WI38 (cell line): ENCODE measurements around the gene ZNF460.
"Not testable (repeated sequence)": the region's sequence is repeated elsewhere in the genome, so short reads cannot be mapped to it uniquely, and the experiment has no call there.

ENCODE experiments used
- H3K4me3 ChIP-seq: 2 replicates; pipeline ENCODE4 v1.5.1; 2011; ENCODE audit warnings: low read depth, mild to moderate bottlenecking, control low read depth, low read length
- TF ChIP-seq, protein P1 (sequence below): IDR thresholded peaks from 2 replicates; pipeline ENCODE4 v1.5.1; 2012; ENCODE audit warnings: low read depth, mild to moderate bottlenecking, control low read depth, low read length

The ZNF460 gene

GRCh38 chr19:57267291-57267690 lies 13.0 kb upstream of the ZNF460 start:
- TF ChIP-seq, protein P1, sequence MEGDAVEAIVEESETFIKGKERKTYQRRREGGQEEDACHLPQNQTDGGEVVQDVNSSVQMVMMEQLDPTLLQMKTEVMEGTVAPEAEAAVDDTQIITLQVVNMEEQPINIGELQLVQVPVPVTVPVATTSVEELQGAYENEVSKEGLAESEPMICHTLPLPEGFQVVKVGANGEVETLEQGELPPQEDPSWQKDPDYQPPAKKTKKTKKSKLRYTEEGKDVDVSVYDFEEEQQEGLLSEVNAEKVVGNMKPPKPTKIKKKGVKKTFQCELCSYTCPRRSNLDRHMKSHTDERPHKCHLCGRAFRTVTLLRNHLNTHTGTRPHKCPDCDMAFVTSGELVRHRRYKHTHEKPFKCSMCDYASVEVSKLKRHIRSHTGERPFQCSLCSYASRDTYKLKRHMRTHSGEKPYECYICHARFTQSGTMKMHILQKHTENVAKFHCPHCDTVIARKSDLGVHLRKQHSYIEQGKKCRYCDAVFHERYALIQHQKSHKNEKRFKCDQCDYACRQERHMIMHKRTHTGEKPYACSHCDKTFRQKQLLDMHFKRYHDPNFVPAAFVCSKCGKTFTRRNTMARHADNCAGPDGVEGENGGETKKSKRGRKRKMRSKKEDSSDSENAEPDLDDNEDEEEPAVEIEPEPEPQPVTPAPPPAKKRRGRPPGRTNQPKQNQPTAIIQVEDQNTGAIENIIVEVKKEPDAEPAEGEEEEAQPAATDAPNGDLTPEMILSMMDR: no peak
- H3K4me3 ChIP-seq: no peak overlapping the region

- H3K4me3 ChIP-seq: no peak overlapping the region
- TF ChIP-seq, protein P1: no peak
Observed at GRCh38 chr19:57269515-57270250, 10.6 kb upstream of the ZNF460 start.

GRCh38 chr19:57271280-57271679 lies 9.0 kb upstream of the ZNF460 start:
- TF ChIP-seq, protein P1: no peak
- H3K4me3 ChIP-seq: no peak overlapping the region

GRCh38 chr19:57273014-57273413 lies 7.3 kb upstream of the ZNF460 start:
- H3K4me3 ChIP-seq: no peak overlapping the region
- TF ChIP-seq, protein P1: no peak

DNA sequence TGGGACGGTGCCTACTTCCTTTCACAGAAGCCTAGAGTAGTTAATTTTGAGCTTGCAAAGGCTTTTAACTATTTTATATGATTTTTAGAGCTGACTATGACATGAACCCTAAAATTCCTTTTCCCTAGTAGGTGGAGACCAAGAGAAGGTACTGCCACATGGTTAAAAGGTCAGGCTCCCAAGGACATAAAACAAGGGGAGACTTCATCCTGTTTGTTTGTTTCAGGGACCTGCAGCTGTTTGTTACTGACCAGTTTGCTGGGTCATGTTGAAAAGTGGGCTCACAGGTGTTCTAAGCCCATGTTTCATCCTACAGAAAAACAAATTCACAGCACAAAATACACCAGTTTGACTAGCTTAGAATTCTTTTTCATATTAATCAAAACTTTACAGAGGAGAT lies 3.9 kb upstream of the ZNF460 start:
- TF ChIP-seq, protein P1: no peak
- H3K4me3 ChIP-seq: no peak overlapping the region

GRCh38 chr19:57278481-57278880 lies 1.8 kb upstream of the ZNF460 start:
- not testable (repeated sequence) for H3K4me3 ChIP-seq

- H3K4me3 ChIP-seq: peak overlapping the region; percentile 61
- TF ChIP-seq, protein P1: no peak
Observed at GRCh38 chr19:57279418-57280164, 694 bp upstream of the ZNF460 start.
